ENCODE measurements around the gene CDK14.

CDK14 gene

GRCh38 chr7:91140982-91141381 is 544.9 kb downstream of the CDK14 start:
- POLR2A ChIA-PET, result no interaction called here
- CTCF ChIA-PET, result no interaction called here
- DNase-seq (ENCODE audit: extremely low spot score), result no peak
- TF ChIP-seq, protein P1, sequence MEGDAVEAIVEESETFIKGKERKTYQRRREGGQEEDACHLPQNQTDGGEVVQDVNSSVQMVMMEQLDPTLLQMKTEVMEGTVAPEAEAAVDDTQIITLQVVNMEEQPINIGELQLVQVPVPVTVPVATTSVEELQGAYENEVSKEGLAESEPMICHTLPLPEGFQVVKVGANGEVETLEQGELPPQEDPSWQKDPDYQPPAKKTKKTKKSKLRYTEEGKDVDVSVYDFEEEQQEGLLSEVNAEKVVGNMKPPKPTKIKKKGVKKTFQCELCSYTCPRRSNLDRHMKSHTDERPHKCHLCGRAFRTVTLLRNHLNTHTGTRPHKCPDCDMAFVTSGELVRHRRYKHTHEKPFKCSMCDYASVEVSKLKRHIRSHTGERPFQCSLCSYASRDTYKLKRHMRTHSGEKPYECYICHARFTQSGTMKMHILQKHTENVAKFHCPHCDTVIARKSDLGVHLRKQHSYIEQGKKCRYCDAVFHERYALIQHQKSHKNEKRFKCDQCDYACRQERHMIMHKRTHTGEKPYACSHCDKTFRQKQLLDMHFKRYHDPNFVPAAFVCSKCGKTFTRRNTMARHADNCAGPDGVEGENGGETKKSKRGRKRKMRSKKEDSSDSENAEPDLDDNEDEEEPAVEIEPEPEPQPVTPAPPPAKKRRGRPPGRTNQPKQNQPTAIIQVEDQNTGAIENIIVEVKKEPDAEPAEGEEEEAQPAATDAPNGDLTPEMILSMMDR (IDR thresholded peaks at IDR 0.05; ENCODE audit: control extremely low read depth, extremely low read depth, low read depth, missing control alignments), result no peak

DNA sequence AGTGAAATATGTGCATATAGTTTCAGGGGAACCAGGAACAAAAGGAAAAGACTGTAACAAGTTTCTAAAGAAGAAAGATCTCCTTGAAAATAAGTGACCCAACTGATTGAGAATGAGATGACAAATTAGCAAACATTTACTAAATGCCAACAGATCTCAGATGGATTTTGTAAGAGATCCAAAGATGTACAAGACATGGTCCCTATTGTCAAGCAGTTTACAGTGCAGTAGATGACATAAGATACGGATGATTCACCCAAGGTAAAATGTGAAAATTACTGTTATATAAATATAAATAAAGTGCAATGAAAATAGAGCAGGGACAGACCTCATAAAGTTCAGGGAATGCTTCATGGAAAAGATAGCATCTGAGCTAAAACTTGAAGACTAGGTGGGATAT is 546.6 kb downstream of the CDK14 start:
- TF ChIP-seq, protein P1 (IDR thresholded peaks at IDR 0.05; ENCODE audit: control extremely low read depth, extremely low read depth, low read depth, missing control alignments), result no peak
- ChIA-PET CTCF (interaction anchor here (1.5 to 2.7 kb wide), 4 partner anchors 9 to 53 kb away, joined by 3 to 9 read pairs (median 6); no protein-coding TSS in a partner anchor), POLR2A (no interaction called here)
- DNase-seq (ENCODE audit: extremely low spot score), result no peak

DNA sequence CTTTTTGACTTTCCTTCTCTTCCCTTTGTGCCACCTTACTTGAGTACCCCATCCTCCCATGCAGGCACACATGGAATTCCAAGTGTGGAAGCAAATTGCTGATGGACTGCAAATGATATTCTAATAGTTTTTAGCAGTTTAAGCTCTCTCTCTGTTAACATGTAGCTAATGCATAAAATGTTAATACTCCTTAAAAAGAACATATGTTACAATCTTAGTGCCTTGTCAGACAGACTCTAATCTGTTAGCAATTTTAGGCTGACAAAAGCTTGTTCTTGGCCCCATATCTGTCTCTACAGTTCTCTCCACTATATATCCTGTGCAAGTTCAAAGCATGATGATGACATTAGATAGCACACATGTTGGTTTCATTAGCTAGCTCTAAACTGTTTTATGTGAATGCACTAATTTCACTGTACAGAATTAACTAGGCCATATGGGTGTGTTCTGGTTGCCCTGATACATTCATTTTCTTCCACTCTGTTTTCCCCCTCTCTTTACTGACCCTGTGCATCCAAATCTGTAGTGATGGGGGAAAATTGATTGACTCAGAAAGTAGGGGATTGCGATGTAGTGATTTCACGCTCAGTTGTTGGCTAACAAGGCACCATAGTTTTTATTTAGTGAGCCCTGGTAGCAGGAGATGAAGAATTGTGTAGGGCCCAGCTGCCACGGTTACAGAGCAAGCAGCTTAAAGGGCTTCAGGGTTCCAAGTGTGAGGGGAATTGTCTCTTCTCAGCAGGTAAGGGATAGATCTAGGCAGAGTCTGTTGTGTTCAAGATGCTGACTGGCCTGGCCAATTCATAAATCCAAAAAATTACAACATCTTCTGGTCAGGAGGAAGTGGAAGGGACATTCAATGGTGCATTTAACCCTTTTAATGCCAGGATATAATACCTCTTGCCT is 553.5 kb downstream of the CDK14 start:
- CTCF ChIA-PET, result interaction anchor here (1.0 to 1.2 kb wide), 2 partner anchors 13 to 16 kb away, joined by 3 to 5 read pairs; no protein-coding TSS in a partner anchor
- TF ChIP-seq, protein P1 (IDR thresholded peaks at IDR 0.05; ENCODE audit: control extremely low read depth, extremely low read depth, low read depth, missing control alignments), result no peak
- POLR2A ChIA-PET, result no interaction called here
- no peak for DNase-seq (ENCODE audit: extremely low spot score)

GRCh38 chr7:91151916-91152315 is 555.8 kb downstream of the CDK14 start:
- ChIA-PET POLR2A (no interaction called here), CTCF (interaction anchor here (1.1 to 2.1 kb wide), 5 partner anchors 9 to 62 kb away, joined by 3 to 9 read pairs (median 4); no protein-coding TSS in a partner anchor)
- TF ChIP-seq, protein P1 (IDR thresholded peaks at IDR 0.05; ENCODE audit: control extremely low read depth, extremely low read depth, low read depth, missing control alignments), result no peak
- DNase-seq (ENCODE audit: extremely low spot score), result no peak

GRCh38 chr7:91156316-91157185 is 560.4 kb downstream of the CDK14 start:
- TF ChIP-seq, protein P1 (IDR thresholded peaks at IDR 0.05; ENCODE audit: control extremely low read depth, extremely low read depth, low read depth, missing control alignments), result no peak
- ChIA-PET POLR2A (no interaction called here), CTCF (interaction anchor here (1.0 to 1.8 kb wide), 3 partner anchors 10 to 12 kb away, joined by 3 to 5 read pairs (median 4); no protein-coding TSS in a partner anchor)
- no peak for DNase-seq (ENCODE audit: extremely low spot score)

Data from GM10248 (cell line).